Superior temporal gyrus (tissue), 1 donor: ENCODE data around the gene TRPM3.

Experiments used
- DNase-seq: peaks from one replicate; pipeline ENCODE4 v3.0.0-alpha.2; 2016; ENCODE audit errors: extremely low spot score

TRPM3 gene

DNA sequence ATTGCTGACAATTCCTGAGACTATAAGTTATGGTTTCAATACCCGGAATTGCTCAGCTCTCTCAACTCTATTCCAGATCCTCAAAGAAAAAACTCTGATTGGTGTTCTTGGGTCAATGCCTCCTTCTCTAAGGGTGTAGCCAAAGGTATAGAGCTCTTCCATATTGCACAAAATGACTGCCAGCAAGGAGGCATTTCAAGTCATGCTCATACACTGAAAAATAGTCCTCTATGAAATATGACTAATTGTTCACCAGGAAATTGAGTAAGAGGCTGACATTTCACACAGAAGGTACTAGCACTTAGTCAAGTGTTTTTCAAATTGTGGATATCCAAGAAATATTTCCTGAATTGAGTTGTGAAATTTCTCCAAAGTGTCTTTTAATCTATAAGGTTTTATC lies 595.9 kb downstream of the TRPM3 start:
- DNase-seq: no peak

DNA sequence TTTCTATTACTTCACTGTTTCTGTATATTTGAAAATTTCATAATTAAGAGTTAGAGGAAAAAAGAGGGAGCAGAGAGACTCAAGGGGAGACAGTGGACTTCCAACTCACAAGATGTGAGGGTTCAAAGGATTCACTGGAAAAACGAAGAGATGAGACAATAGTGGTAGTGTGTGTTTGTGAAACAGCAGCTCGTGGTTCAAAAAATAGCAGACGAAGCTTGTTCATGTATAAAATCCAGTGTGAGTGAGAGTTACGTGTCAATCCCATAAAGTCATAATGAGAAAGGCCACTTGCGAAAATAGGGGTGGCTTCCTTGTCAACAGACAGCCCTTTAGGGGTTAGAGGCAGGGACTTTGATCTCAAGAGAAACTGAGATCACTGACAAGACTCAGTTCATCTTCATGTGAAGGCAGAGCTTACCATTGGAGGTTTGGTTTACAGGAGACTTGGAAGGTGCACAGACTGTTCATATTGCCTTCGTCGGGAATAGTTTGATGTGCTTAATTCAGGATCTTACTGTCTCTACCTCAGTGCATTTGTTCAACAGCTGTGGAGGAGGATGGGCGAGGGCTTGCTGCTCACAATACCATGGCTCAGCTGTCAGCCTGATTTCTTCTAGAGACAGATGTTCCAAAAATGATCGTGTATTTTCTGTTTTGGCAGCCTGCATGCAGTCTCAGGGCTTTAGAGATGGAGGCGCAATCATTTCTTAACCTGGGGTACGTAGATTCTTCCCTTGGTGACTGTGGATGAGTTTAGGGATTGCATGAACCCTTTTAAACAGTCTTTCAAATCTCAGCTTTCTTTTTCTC lies 601.3 kb downstream of the TRPM3 start:
- no peak for DNase-seq

DNA sequence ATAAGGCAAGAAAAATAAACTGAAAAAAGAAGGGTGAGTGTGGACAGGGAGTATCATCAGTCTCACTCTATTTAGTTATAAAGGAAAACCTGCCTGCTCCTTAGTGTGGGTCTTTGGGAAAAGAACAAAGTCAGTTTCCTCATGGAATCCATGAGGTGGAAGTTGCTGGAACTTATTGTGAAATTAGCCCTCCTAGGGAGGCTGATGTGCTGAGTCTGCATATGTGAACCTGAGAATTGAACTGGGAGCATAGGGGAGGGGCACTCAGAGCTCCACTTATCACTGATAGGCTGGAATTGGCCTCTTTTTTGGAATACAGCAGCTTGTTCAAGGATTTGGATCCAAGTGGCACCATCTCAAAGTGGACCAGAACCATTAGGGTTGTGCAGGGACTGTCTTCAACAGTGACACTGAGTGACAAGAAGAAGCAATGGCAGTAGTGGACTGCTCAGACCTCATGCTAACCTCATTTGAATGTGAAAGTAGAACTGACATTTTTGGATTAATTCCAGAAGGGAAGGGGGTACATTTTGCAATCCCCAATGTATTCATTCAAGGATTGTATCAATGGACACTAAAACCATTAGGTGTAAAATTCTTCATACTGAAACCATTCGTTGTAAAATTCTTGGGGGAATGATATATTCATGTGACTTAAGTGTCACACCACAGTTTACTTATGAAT lies 603.4 kb downstream of the TRPM3 start:
- DNase-seq: no peak

DNA sequence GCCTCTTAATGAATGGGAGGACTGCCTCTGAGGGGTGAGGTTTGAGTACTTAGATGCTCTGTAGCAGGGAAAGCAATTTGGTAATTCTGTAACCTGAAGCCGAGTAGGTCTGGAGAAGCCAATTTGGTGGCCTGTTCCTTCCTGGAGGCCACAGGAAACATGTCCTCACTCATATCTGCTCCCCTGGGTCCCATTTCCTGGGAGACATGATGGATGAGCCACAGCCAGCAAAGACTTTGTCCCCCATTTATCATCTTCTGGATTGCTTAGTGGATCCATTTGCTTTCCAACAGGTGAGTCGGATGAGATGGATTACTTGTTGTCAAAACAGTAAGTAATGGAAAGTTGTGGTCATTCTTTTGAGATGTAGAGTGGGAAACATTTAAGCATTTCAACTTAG lies 607.1 kb downstream of the TRPM3 start:
- DNase-seq: no peak

DNA sequence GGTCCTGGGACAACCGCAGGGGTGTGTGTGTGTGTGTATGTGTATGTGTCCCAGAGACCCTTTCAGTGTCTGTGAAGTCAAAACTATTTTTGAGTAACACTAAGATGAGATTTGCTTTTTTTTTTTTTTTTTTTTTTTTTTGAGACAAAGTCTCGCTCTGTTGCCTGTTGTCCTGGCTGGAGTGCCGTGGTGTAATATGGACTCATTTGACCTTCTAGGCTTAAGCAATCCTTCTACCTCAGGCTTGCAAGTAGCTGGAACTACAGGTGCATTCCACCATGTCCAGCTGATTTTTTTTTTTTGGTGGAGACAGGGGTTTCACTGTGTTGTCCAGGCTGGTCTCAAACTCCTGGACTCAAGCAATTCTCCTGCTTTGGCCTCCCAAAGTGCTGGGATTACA lies 609.6 kb downstream of the TRPM3 start:
- no peak for DNase-seq

DNA sequence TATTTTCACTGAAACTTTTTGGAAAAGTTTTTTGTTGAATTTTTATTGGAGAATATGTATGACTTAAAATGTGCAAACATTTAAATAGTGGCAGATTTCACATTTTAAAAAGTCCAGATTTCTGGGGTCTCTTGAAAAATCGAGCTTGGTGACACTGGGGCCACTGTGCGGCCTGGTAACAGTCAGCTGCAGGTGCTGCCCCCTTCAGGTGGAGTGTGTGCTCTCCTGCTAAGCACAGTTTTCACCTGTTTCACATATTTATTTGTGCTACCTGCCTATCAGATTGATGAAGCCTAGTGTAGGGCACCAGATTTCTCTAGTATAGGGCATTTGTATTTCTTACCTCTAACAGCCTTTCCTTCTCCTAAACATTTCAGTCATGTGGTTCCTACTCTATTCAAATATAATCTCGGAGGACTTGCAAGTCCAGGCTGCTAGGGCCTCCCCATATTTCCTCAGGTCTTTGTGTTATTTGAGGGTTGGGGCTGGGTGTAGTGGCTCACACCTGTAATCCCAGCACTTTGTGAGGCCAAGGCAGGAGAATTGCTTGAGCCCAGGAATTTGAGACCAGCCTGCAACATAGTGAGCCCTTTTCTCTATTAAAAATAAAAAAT lies 611.2 kb downstream of the TRPM3 start:
- no peak for DNase-seq

DNA sequence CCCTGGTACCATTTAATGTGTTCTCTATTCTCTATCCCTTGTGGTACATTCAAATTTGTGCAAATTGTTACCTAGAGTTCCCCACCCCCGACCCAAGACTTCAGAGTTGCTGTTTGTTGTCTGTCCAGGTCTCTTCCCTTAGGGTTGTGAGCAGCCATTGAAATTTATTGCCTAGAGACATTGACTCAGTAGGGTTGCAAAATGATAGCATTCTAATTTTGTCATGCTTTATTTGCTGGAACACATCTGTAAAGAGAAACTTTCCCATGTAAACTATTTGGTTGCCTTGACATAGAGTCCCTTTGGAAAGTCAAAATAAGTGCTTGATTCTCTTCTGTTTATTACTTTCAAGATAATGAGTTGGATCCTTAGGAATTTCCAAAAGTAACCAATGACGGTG lies 615.3 kb downstream of the TRPM3 start:
- DNase-seq: no peak

DNA sequence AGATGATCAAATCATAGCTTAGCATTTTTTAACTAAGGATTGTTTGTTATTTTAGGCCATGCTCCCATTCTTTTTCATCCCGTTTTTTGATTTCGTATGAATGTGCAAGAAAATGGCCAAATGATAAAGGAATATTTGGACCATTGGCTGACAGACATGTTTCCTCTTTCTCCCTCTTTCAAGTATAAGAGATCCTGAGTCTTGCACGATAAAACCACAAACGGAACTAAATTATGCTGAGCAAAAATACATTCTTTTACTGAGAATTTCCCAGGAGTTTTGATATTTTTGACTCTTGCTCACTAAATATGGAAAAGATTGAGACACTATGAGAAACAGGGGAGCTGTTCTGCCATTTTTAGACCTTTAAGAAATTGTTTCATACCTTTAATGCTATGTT lies 616.6 kb downstream of the TRPM3 start:
- DNase-seq: no peak

DNA sequence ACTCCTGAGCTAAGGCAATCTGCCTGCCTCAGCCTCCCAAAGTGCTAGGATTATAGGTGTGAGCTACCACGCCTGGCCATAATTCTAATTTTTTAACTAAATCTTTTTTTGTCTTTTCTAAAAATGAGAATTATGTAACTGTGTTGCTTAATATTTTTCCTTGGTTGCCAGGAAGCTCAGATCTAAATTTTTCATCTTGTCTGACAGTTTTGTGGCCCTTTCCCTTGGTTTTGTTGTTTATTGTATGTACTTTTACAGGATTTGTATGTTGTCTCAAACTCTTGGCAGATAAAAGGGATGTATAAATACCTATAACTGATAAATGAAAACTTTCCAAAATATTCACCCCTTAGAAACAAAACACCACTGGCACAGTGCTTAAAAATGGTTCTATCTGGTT lies 618.7 kb downstream of the TRPM3 start:
- no peak for DNase-seq

DNA sequence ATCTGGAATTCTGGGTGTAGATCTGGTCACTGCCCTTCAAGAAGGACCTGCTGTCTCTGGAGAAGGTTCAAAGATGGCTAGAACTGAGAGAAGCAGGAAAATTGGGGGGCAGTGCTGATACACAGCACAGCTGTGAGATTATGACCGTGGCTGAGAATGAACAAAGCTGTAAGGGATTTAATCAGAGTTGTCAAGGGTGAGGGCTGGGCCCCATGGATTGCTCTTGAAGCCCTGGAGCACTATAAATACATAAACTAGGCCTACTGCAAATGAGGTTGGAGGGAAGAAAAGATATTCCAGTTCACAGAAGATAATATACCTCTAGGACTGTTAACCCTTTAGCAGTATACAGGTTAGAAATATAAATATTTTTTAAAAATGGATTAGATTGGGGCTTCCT lies 620.6 kb downstream of the TRPM3 start:
- no peak for DNase-seq

DNA sequence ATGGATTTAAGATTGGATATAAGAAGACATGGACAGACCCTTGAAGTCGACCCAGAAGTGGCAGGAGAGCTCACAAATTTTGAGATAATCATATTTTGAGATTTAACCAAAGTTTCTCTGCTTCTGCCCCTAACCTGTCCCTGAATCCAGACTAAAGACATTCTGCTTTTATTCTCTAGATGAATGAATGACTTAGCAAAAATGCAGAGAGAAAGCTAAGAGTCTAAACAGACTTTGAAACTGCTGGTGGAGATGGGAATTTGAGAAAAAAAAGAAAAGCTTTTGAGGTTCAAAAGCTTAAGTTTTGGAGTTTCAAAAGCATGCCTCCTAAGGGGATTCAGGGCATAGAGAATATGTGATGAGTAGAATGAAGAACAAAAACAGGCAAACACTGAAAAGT lies 621.8 kb downstream of the TRPM3 start:
- no peak for DNase-seq

DNA sequence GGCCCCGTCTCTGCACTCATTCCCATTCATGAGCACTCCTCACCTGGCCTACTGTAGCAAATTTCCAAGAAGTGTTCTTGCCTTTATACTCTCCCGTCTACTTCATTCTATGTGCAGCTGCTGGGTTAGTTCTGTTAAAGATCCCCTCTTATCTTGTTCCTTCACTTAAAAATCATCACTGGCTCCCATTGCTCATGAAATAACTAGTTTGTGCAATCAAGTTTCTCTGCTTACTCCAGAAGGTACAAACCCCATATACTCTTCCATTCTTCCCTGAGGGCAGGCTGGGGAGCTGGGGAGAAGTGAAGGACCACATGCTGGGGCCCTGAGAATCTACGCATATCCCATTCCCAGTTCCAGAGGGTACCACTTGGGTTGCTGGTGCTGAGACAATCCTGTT lies 622.6 kb downstream of the TRPM3 start:
- no peak for DNase-seq

DNA sequence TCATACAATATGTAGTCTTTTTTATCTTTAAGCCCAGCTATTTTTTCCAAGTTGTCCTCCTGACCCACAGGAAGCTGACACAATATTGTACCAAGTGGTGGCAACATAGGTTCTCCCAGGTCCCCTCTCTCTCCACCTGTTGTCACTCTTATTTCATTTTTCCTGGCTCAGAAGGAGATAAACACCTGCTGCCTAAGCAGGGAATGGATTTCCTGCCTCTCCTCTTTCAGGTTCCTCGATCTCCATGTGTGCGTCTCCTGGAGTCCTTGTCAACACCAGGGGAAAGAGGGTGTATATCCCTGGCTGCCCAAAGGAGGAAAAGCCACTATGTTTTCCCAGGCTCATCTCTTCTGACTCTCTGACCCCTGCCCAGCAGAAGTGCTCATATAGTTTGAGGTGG lies 625.2 kb downstream of the TRPM3 start:
- DNase-seq: no peak

DNA sequence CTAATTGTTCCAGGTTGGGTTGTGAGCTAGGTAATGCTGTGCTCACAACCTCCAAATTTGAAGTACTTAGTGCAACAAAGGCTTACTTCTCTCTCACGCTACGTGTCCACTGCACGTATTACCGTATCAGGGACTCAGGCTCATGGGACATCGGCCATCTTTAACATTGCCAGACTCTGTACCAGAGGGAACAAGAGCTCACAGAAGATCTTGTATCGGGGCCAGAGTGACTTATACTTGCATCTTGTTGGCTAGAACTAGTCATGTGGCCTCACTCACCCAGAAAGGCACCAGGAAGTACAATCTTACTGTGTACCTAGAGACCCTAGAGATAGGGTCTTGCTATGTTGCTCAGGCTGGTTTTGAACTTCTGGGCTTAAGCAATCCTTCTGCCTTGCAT lies 625.9 kb downstream of the TRPM3 start:
- no peak for DNase-seq

DNA sequence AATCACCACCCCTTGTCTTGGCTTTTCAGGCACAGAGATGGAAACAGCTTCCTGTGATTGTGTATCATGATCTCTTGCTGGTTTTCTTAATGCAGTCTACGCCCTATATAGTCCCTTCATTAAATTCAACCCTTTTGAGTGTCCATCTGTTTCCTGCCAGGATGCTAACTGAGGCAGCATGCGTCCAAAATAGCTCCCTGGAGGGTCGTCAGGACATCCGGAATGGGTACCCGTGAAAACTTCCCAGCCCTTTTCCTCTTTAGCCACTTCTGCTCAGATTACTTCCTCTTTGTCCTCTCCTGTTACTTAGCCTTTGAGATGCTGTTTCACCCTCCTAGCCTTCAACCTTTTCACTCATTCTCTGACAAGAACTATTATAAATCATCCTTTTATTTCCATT lies 627.2 kb downstream of the TRPM3 start:
- DNase-seq: no peak

DNA sequence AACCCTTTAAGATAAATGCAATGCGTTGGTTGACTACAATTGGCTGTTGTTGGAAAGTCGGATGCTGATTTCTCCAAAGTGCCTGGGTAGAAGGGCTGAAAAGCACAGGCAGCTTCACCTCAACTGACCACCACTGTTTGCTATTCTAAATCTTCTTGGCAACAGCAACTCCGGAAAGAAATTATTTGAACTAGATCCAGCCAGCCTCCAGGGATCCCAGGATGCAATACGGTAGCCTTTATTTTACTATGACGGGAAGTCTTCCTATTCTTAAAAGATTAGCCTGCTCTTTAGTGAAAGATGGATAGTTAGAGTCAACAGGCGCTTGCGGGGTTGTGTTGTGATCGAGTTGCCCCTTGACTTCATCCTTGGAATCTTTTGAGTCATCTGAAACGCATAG lies 628.4 kb downstream of the TRPM3 start:
- DNase-seq: no peak

DNA sequence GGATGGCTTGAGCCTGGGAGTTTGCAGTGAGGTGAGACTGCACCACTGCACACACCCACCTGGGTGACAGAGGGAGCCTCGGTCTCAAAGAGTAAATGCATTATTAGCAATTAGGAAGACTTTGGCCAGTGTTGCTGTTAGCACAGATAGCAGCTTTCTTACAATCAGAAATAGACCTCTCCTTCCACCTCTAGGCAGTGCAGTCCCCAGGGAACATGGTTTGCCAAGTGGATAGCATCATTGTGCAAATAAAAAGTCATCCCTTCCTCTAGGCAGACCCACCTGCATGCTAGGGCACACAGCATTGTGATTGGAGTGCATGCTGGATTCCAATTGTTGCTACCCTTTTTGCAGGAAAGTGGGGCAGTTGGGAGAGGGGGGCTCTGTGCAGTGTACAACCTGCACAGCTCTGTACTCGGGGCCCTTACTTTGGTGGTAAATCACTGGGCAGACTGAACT lies 629.1 kb downstream of the TRPM3 start:
- no peak for DNase-seq

DNA sequence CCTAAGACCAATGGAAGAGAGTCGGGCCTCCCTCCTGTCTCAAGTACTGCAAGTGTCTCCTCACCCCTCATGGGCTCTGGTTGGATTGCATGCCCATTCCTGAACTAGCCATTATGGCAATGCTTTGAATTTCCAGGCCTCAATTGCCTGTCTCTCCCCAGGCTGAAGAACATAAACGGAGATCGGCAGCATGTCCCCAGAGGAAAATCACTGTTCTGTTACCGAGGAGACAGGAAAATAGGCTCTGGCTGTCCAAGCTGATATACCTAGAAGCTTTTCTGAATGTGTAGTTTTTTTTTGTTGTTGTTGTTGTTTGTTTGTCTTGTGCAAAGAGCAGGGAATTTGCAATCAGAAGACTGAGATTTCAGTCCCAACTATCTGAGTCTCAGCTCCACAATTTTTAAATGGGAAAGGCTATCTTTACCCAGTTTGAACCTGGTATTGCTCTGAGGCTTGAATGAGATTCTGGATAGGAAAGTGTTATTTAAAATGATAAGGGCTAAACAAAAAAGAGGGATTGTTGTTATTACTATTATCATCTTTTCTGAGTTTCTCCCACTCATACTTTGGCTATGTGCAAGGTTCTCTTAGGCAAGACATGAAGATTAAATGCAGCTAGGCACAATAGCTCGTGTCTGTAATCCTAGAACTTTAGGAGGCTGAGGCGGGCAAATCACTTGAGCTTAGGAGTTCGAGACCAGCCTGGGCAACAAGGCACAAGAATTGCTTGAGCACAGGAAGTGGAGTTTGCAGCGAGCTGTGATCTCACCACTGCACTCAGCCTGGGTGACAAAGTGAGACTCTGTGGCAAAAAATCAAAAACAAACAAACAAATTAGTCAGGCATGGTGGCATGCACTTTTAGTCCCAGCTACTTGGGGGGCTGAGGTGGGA lies 629.7 kb downstream of the TRPM3 start:
- no peak for DNase-seq

DNA sequence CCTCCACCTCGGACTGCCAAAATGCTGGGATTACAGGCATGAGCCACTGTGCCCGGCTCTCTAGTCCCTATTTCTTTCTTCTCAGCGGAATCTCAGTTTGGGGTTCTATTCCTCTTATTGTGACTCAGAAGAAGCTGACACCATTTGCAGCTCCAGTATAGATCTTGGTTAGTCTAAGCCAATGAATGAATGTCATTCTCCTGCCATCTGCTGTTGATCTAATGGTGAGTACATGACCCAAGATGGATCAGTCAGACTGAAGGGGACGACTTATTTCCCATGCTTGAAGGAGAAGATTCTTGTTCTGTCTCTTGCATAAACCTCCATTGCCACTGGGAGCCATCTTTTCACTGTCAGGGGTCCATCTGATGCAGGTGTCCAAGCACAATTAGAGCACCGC lies 630.9 kb downstream of the TRPM3 start:
- DNase-seq: no peak

DNA sequence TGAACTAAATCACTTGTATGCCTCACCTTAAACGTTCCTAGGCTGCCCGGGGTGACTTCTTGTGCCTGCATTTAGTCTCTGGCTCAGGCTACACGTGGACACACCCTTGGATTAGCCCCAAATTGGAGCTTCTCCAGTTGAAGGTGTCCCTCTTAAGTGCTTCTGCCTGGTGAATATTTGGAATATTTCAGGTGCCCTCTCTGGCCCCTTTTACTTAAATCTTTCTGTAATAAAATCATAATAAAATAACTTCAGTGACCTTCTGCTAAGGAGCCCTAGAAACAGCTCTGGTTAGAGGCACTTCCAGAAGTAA lies 632.7 kb downstream of the TRPM3 start:
- DNase-seq: no peak

DNA sequence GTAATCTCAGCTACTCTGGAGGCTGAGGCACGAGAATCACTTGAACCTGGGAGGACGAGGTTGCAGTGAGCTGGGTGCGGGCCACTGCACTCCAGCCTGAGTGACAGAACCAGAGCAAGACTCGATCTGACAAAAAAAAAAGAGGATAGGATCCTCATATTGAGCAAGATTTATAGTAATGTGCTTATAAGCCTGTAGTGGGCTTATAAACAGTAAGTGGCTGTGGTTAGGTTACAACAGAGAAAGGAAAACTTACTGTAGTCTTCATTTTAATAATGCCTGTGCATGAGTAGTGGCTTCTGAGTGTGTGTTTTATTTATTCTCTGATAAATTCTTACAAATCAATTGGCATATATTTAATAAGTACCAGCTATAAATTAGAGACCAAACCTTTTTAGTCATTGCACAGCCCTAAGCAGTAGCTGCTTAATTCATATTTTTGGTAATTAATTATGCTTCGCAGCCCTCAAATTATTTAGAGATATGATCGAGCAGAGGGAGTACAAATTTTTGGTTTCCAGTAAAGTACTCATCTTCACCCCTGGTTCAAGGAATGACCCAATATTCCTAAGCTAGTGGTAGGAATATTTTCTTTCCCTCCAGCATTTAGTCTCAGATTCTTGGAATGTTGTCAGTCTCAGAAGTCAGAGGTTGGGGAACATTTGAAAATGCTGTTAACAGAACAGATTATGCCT lies 633.2 kb downstream of the TRPM3 start:
- DNase-seq: no peak

DNA sequence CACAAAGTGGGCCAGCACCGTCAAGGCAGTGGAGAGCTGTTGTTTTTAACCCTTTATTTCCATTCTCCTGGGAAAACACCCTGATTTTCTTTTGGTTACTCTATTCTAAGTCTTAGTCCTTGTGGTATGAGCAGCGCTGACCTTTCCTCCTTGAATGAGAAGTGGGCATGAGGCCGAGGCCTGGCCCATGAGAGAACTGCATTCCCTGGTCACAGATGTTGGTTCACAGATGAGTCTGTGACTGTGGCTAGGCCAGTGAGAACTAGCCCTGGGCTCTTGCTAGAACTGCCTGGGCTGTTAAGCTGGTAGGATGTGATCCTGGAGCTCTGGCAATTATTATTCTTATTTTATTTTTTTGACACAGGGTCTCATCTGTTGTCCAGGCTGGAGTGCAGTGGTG lies 635.3 kb downstream of the TRPM3 start:
- DNase-seq: no peak
